CD8-positive, alpha-beta memory T cell (primary cell): ENCODE measurements around the gene FBXW5. TPM values are rescaled to one million over a fixed set of nuclear protein-coding genes. Genes with fewer than 3 reads are reported as not detected.

Source experiments
- CTCF ChIA-PET: fragments of 350-600 bp; sonication (Branson Sonifier 250); formaldehyde crosslinking; loops from one replicate; lab custom pipeline; 2021; ENCODE audit warnings: antibody characterized with exemption; lab: Charles Lee
- POLR2A ChIA-PET: fragments of 350-600 bp; sonication (Branson Sonifier 250); formaldehyde crosslinking; loops from one replicate; lab custom pipeline; 2021; ENCODE audit warnings: antibody characterized with exemption; lab: Charles Lee
- DNase-seq, 5 donors: peaks; one replicate each; pipeline versions ENCODE4 v3.0.0 to v3.0.0-alpha.2; 2020 to 2022; ENCODE audit warnings: mixed read lengths in 1 of 5
- H3K27ac ChIP-seq: one replicate; pipeline ENCODE4 v1.7.0; 2013; ENCODE audit warnings: low read depth, mild to moderate bottlenecking, low read length, moderate library complexity
- H3K27me3 ChIP-seq: 2 replicates; pipeline ENCODE4 v1.7.0; 2013; ENCODE audit warnings: low read length, mild to moderate bottlenecking; ENCODE audit not compliant: insufficient read depth, poor library complexity, severe bottlenecking
- H3K36me3 ChIP-seq: 2 replicates; pipeline ENCODE4 v1.7.0; 2013; ENCODE audit warnings: mild to moderate bottlenecking, low read length, moderate library complexity; ENCODE audit not compliant: insufficient read depth
- H3K4me1 ChIP-seq: 2 replicates; pipeline ENCODE4 v1.7.0; 2013; ENCODE audit warnings: mild to moderate bottlenecking, low read length, moderate library complexity; ENCODE audit not compliant: insufficient read depth
- H3K4me3 ChIP-seq: 2 replicates; pipeline ENCODE4 v1.7.0; 2013; ENCODE audit warnings: mild to moderate bottlenecking, low read length
- H3K9me3 ChIP-seq: 2 replicates; pipeline ENCODE4 v1.7.0; 2013; ENCODE audit warnings: mild to moderate bottlenecking, low read length
- H3K27ac Mint-ChIP-seq, 8 donors: one replicate each; pipeline ENCODE4 v1.8.0; 2020 to 2021; ENCODE audit warnings: mixed read lengths in 8 of 8, mild to moderate bottlenecking in 6 of 8, inconsistent platforms in 3 of 8, moderate library complexity in 3 of 8
- H3K27me3 Mint-ChIP-seq, 2 donors: one replicate each; pipeline ENCODE4 v1.8.0; 2020 to 2021; ENCODE audit warnings: mixed read lengths in 2 of 2, mild to moderate bottlenecking in 1 of 2, moderate library complexity in 1 of 2
- H3K36me3 Mint-ChIP-seq, 3 donors: one replicate each; pipeline ENCODE4 v1.8.0; 2020 to 2021; ENCODE audit warnings: mixed read lengths in 3 of 3, inconsistent platforms in 1 of 3, mild to moderate bottlenecking in 1 of 3
- H3K4me1 Mint-ChIP-seq, 3 donors: one replicate each; pipeline ENCODE4 v1.8.0; 2020 to 2021; ENCODE audit warnings: mixed read lengths in 3 of 3, inconsistent platforms in 1 of 3, mild to moderate bottlenecking in 1 of 3
- H3K4me3 Mint-ChIP-seq, 7 donors: one replicate each; pipeline ENCODE4 v1.8.0; 2020 to 2021; ENCODE audit warnings: mixed read lengths in 7 of 7, mild to moderate bottlenecking in 6 of 7, moderate library complexity in 4 of 7, inconsistent platforms in 2 of 7
- H3K9me3 Mint-ChIP-seq, 5 donors: one replicate each; pipeline ENCODE4 v1.8.0; 2020 to 2022; ENCODE audit warnings: mixed read lengths in 5 of 5, mild to moderate bottlenecking in 3 of 5, moderate library complexity in 2 of 5, inconsistent platforms in 1 of 5
- polyA plus RNA-seq: library from polyadenylated mRNA; unstranded; fragments of 300-500 nt; fragmentation: Illumina TruSeq; gene quantifications from one replicate; pipeline ENCODE4 v1.2.3, GENCODE V29; 2021
- total RNA-seq, 2 experiments: library from RNA; stranded (reverse); gene quantifications; one replicate each; pipeline ENCODE4 v1.2.3, GENCODE V29; 2021

FBXW5 gene
- total and polyA plus RNA-seq, 3 experiments from 2014 or later, result 104 to 163 (median 105) TPM

- POLR2A ChIA-PET, result interaction anchor here (1.0 kb wide), 4 partner anchors 28 to 86 kb away, joined by 3 to 4 read pairs (median 3); partner anchors contain the start of gene CLIC3
- peaks cover 14% of the 10 kb centered on the region for H3K4me1 ChIP-seq
- peak overlapping the region; percentile 81 to 92 (median 87) for H3K4me3 Mint-ChIP-seq
Measured at GRCh38 chr9:136949817-136950655, 5.5 kb upstream of the FBXW5 start.

GRCh38 chr9:136949239-136949816 is 4.8 kb upstream of the FBXW5 start:
- CTCF ChIA-PET, result interaction anchor here (0.7 to 8.7 kb wide), 5 partner anchors 11 to 86 kb away, joined by 3 to 159 read pairs (median 4); partner anchors contain the start of genes ABCA2 and FUT7
- H3K27ac ChIP-seq, result peak overlapping the region; percentile 78
- peak overlapping the region; percentile 60 to 94 (median 83) for H3K27ac Mint-ChIP-seq
- no peaks in the 10 kb centered on the region for H3K9me3 Mint-ChIP-seq
- H3K27me3 ChIP-seq, result no peaks in the 10 kb centered on the region
- no peaks in the 10 kb centered on the region for H3K36me3 ChIP-seq
- no peaks in the 10 kb centered on the region for H3K27me3 Mint-ChIP-seq
- no peaks in the 10 kb centered on the region for H3K36me3 Mint-ChIP-seq
- H3K9me3 ChIP-seq, result no peaks in the 10 kb centered on the region
- H3K4me1 ChIP-seq, result peaks cover 17% of the 10 kb centered on the region
- DNase-seq, result no peak
- POLR2A ChIA-PET, result interaction anchor here (1.0 kb wide), 4 partner anchors 29 to 86 kb away, joined by 3 to 4 read pairs (median 3); partner anchors contain the start of gene CLIC3
- peak overlapping the region; percentile 81 to 92 (median 84) for H3K4me3 Mint-ChIP-seq
- H3K4me1 Mint-ChIP-seq, result peaks cover 4 to 34% (median 11%) of the 10 kb centered on the region in 3 donors
- H3K4me3 ChIP-seq, result peak overlapping the region; percentile 77

More at GRCh38 chr9:136949817-136950655, 5.5 kb upstream of the FBXW5 start:
- H3K27ac ChIP-seq, result peak overlapping the region; percentile 78
- DNase-seq, result peak; percentile 93 to 98 (median 97)
- H3K27ac Mint-ChIP-seq, result peak overlapping the region; percentile 80 to 94 (median 86)
- no peaks in the 10 kb centered on the region for H3K36me3 ChIP-seq
- H3K4me3 ChIP-seq, result peak overlapping the region; percentile 77
- H3K4me1 Mint-ChIP-seq, result peaks cover 0 to 34% (median 7%) of the 10 kb centered on the region in 3 donors
- CTCF ChIA-PET, result interaction anchor here (0.7 to 8.7 kb wide), 8 partner anchors 10 to 85 kb away, joined by 3 to 159 read pairs (median 4); partner anchors contain the start of genes ABCA2 and FUT7
- H3K36me3 Mint-ChIP-seq, result no peaks in the 10 kb centered on the region
- no peaks in the 10 kb centered on the region for H3K27me3 Mint-ChIP-seq
- no peaks in the 10 kb centered on the region for H3K9me3 ChIP-seq
- no peaks in the 10 kb centered on the region for H3K9me3 Mint-ChIP-seq
- H3K27me3 ChIP-seq, result no peaks in the 10 kb centered on the region

- DNase-seq, result no peak
Measured at GRCh38 chr9:136947955-136948510, 3.5 kb upstream of the FBXW5 start.

DNA sequence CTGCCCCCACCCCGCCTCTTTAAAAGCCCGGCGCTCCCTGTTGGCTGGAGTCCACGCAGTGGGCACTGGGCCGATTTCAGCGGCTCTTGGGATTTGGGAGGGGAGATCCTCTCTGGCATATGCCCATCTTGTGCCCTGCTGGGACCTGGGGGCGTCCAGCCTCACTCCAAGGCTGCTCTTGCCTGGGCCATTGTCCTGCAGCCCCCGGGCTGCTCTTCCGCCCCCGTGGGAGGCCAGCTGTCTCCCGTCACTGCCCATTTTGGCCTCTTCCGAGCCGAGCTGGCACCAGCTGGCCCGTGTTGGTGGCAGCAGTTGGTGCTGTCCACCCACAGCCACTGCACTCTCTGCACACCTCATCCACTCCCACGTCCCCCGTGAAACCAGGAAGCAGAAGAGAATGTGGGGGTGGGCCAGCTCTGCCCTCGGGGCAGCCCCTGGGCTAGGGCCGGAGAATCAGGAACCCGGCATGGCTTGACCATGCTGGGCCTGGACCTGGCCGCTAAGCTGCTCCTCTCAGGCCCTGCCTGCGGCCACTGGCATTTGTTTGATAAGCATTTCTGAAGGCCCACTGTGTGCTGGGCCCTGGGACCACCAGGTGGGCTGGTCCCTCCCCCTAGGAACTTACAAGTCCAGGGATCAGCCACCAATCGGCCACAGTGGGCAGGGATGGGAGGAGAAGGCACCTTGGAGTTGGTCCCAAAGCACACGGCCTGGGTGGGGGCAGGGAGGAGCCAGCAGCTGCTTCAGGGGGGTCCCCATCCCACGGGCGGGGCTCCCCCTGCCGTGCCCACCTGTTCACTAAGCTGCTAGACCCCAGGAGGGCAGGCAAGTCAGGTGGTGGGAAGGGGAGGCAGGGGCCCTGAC is 2.7 kb upstream of the FBXW5 start:
- peak overlapping the region in 2 of 7 donors; percentile 36 to 56 for H3K4me3 Mint-ChIP-seq
- POLR2A ChIA-PET, result interaction anchor here (0.9 to 1.7 kb wide), 4 partner anchors 12 to 88 kb away, joined by 3 to 18 read pairs (median 7); partner anchors contain the start of gene PAXX

More at GRCh38 chr9:136947955-136948510, 3.5 kb upstream of the FBXW5 start:
- no peaks in the 10 kb centered on the region for H3K9me3 Mint-ChIP-seq
- ChIA-PET POLR2A (interaction anchor here (0.7 to 1.7 kb wide), 5 partner anchors 12 to 220 kb away, joined by 3 to 18 read pairs (median 7); partner anchors contain the start of gene PAXX), CTCF (interaction anchor here (0.6 to 8.7 kb wide), 25 partner anchors 12 to 141 kb away, joined by 3 to 159 read pairs (median 5); partner anchors contain the start of genes ABCA2, AJM1, CLIC3 and FUT7)
- H3K4me3 Mint-ChIP-seq, result peak overlapping the region; percentile 29 to 88 (median 67)
- H3K36me3 Mint-ChIP-seq, result peaks cover 0 to 6% (median 0%) of the 10 kb centered on the region in 3 donors
- H3K27ac ChIP-seq, result no peak overlapping the region
- H3K36me3 ChIP-seq, result no peaks in the 10 kb centered on the region
- peaks cover 4 to 38% (median 11%) of the 10 kb centered on the region in 3 donors for H3K4me1 Mint-ChIP-seq
- no peaks in the 10 kb centered on the region for H3K27me3 ChIP-seq
- peak overlapping the region in 6 of 8 donors; percentile 9 to 81 (median 64) for H3K27ac Mint-ChIP-seq
- H3K9me3 ChIP-seq, result no peaks in the 10 kb centered on the region
- H3K27me3 Mint-ChIP-seq, result no peaks in the 10 kb centered on the region
- no peak overlapping the region for H3K4me3 ChIP-seq
- peaks cover 17% of the 10 kb centered on the region for H3K4me1 ChIP-seq

DNA sequence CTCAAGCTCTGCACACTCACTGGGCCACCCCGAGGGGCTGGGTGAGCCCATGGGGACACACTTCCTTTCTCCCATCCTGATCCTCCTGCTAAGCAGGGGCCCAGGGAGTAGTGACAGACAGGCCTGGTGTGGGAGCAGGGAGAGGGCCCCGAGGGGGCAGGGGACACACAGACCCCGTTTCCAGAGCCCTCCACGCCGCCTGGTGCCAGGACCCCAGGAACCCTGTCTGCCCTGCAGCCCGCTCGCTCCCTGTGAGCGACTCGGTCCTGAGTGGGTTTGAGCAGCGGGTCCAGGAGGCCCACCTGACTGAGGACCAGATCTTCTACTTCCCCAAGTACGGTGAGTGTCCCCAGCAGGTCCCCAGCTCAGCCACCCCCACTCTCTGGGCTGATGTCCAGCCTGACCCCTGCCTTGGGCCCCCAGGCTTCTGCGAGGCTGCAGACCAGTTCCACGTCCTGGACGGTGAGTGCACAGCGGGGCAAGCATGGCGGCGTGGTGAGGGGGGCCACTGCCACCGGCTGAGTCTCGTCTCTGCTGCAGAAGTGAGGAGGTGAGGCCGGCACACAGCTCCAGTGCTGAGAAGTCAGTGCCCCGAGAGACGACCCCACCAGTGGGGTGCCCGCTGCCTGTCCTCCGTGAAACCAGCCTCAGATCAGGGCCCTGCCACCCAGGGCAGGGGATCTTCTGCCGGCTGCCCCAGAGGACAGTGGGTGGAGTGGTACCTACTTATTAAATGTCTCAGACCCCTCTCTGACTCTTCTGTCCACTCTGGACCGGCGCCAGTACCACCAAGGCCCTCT is 1.9 kb upstream of the FBXW5 start:
- peak overlapping the region in 1 of 8 donors; percentile 19 for H3K27ac Mint-ChIP-seq
- H3K4me3 Mint-ChIP-seq, result no peak overlapping the region
- Histone ChIP-seq H3K4me3 (no peak overlapping the region), H3K27me3 (no peaks in the 10 kb centered on the region), H3K27ac (no peak overlapping the region), H3K9me3 (no peaks in the 10 kb centered on the region), H3K36me3 (peaks cover 12% of the 10 kb centered on the region), H3K4me1 (peaks cover 17% of the 10 kb centered on the region)
- DNase-seq, result no peak
- H3K36me3 Mint-ChIP-seq, result peaks cover 0 to 19% (median 0%) of the 10 kb centered on the region in 3 donors
- H3K27me3 Mint-ChIP-seq, result no peaks in the 10 kb centered on the region
- H3K9me3 Mint-ChIP-seq, result no peaks in the 10 kb centered on the region
- H3K4me1 Mint-ChIP-seq, result peaks cover 4 to 44% (median 11%) of the 10 kb centered on the region in 3 donors
- CTCF ChIA-PET, result interaction anchor here (1.0 to 8.7 kb wide), 8 partner anchors 29 to 139 kb away, joined by 3 to 159 read pairs (median 6); partner anchors contain the start of genes AJM1, FUT7 and RABL6
- POLR2A ChIA-PET, result no interaction called here

More for the DNA sequence above, 2.7 kb upstream of the FBXW5 start:
- DNase-seq, result no peak
- no peaks in the 10 kb centered on the region for H3K9me3 Mint-ChIP-seq
- CTCF ChIA-PET, result interaction anchor here (0.7 to 8.7 kb wide), 22 partner anchors 19 to 140 kb away, joined by 3 to 159 read pairs (median 5); partner anchors contain the start of genes ABCA2, AJM1, CLIC3 and FUT7
- H3K4me1 Mint-ChIP-seq, result peaks cover 4 to 44% (median 11%) of the 10 kb centered on the region in 3 donors
- H3K27me3 ChIP-seq, result no peaks in the 10 kb centered on the region
- peaks cover 4% of the 10 kb centered on the region for H3K36me3 ChIP-seq
- no peaks in the 10 kb centered on the region for H3K9me3 ChIP-seq
- H3K27ac ChIP-seq, result no peak overlapping the region
- H3K4me3 ChIP-seq, result no peak overlapping the region
- H3K4me1 ChIP-seq, result peaks cover 17% of the 10 kb centered on the region
- H3K27me3 Mint-ChIP-seq, result no peaks in the 10 kb centered on the region
- H3K27ac Mint-ChIP-seq, result peak overlapping the region in 1 of 8 donors; percentile 64
- peaks cover 0 to 12% (median 0%) of the 10 kb centered on the region in 3 donors for H3K36me3 Mint-ChIP-seq
